GM19468 (cell line): ENCODE data around the gene SMG6.
"Not testable (repeated sequence)": the region's sequence is repeated elsewhere in the genome, so short reads cannot be mapped to it uniquely, and the experiment has no call there.

Experiments used
- ATAC-seq: cut with Tn5 transposase; IDR thresholded peaks from one replicate; pipeline ENCODE4 v1.9.1; 2021; ENCODE audit warnings: mild to moderate bottlenecking, moderate library complexity, moderate number of reproducible peaks; ENCODE audit not compliant: unreplicated experiment; ENCODE audit errors: extremely low read depth

Gene SMG6

DNA sequence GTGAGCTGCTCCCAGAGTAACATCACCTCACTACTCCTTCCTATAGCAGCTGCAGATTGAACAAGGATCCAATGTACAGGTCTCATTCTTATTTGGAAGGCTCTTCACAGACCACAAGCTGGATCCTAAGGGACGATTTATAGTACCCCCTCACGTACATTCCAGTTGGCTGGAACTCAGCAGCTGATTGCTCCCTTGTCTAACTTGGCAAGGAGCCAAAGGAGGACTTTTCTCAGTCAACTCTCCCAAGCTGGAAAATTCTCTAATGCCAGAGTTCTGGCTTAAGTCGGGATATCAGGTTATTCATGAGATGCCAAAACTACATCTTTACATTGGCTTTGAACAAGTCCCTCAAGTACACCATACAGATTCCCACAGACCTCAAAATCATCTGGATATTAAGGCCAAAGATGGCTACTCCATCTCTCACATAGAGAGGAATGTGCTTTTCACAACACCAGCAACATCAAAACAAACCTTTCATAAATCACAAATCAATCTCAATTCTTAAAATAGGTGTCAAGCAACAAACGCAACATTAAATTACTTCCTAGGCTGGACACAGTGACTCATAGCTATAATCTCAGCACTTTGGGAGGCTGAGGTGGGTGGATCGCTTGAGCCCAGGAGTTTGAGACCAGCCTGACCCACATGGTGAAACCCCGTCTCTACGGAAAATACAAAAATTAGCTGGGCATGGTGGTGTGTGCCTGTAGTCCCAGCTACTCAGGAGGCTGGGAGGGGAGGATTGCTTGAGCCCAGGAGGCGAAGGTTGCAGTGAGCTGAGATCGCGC lies 39.3 kb downstream of the SMG6 start:
- ATAC-seq, result no peak

DNA sequence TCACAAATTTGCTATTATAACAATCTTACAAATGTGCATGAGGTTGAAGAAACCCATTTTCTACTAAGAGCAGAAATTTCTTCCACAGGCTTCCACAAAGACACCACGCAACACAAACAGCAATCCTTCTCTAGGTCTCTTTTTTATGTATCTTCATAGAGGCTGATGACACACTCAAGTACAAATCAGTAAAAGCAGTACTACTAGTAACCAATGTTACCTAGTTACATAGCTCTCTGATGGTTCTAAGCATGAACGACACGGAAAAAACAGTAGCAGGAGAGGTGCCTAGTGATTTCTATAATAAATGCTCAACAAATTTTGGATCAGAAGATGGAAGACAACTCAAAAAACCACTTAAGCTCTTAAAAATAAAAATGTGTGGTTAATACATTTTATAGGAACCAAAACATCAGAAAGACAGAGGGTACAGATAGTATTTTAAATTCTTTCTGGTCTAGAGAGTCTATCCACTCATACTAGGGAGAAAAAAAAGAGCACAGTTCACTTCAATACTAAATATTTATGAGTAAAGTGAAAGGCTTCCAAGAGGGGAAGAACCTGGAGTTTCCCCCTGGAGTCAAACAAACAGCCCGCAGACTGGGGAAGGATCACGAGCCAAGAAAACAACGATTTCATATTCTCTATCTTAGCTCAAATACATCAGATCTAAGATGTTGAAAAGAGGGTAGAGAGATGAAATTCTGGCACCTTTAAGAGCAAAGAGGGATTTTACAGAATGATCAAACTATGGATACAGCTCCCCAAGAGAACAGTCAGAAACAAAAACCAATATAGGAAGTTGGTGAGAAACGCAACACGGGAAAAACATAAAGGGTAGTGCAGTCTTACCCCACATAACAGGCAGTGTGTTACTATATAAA lies 40.2 kb downstream of the SMG6 start:
- no peak for ATAC-seq

DNA sequence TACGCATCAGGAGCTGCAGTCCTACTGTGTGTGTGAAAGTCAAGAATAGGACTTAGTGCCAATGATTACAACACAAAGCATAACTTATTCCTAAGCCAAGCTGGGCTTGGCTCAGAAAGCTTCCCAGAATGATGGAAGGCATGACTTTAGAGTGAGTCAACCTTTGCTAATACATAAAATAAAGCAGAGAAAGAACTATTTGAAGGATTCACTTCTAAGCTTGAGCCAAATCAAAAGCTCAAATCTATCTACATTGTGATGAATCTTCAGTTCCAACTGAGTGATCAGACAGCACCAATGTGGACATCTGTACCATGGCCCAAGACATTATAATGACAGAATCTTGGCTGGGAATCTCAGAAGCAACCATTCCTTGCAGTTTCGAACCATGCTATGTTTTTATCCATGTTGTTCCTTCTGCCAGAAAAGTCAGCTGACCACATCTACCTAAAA lies 41.4 kb downstream of the SMG6 start:
- ATAC-seq, result no peak

DNA sequence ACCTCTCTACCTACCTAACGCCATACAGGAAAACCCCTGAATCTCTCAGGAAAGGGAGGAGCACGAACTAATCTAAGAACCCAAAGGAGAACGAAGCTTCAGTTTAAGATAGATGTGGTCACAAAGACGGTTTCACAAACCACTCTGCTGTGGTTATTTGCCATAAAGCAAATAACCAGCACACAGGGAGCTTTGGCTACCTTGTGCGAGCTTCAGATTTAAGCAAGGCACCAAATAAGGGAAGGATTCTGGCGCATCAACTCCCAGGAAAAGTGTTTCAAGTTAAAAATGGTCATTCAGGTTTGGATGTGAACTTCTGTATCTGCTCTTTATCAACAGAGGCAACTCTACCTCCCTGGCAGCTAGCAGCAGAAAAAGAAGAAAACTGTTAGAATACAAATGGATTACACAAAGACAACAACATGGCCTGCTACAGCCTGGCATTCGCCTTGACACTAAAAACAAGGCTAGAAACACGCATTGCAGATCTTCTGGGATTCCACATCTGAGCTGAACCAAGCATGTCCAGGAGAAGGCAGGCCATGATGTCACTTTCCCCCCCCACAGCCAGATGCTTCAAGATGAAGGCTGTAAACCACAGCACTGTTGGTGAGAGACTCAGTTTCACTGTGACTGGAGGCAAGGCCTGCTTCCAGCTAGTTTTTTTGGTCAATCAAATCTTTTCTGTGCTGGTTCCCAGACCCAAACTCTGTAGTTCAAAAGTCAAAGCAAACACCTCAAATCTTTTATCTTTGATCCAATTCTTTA lies 43.6 kb downstream of the SMG6 start:
- ATAC-seq, result peak; percentile 45

DNA sequence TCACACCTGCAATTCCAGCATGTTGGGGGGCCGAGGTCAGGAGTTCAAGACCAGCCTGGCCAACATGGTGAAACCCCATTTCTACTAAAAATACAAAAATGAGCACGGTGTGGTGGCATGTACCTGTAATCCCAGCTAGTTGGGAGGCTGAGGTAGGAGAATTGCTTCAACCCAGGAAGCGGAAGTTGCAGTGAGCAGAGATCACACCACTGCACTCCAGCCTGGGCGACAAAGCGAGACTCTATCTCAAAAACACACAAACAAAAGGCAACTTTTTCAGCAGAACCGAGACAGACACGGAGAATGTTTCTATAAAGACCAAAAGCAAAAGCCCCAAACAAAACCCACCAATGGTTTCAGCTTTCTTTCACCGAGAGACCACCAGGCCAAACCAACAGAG lies 44.8 kb downstream of the SMG6 start:
- not testable (repeated sequence) for ATAC-seq

DNA sequence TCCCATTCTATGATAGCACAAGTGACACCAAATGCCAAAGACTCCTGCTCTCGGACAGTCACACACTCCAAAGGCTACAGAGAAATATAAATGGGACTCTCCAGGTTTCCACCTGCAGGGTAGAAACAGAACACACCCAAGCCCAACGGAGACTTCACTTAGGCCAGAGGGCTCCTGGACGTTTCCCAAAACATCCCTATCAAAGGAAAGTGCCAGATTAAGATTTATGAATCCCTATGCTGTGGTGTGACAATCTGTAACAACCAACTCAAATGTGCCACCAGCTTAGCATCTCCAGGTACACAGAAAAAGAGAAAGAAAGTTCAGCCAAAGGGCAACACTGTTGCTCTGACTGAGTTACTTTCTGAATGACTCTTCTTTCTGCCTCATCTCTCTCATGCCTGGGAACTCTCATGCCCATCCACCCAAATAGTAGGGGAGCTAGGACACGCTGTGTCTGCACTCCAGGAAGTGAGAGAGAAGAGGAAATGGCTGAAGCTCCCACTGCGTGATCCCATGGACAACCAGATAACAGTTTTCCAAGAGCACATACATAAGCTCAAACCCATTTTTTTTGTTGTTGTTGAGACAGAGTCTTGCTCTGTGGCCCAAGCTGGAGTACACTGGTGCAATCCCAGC lies 49.7 kb downstream of the SMG6 start:
- ATAC-seq, result peak; percentile 39

DNA sequence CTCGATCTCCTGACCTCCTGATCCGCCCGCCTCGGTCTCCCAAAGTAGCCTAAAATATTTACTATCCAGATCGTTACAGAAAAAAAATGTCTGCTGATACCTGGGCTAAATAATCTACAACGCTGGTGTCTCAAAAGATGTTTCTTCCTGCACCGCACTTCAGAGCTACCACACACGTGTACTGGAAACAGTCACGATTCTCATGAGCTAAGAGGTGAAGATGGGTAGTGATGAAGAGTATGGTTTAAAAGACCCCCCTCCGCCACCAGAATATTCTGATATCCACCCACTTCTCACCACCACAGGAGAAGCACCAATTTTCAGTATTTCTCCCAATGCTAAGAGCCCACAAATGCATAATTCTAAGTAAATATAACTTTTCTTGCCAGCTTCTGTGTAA lies 50.2 kb downstream of the SMG6 start:
- no peak for ATAC-seq

DNA sequence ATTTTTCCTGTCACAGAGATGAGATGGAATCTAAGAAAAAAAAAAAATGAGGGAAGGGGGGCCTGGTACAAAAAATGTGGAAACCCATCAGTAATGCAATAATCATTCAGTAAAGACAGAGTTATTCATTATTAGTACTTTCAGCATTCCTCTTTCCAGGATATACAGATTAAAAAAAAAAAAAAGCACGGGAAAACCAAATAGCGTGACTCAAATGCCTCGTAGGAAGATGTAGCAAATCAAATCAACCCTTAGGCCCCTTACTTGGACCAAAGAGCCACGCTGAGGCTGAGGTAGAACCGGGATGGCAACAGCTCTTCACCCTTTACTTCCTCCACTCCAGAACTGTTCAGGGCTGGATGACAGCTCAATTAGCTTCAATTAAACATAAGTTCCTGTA lies 52.5 kb downstream of the SMG6 start:
- no peak for ATAC-seq

DNA sequence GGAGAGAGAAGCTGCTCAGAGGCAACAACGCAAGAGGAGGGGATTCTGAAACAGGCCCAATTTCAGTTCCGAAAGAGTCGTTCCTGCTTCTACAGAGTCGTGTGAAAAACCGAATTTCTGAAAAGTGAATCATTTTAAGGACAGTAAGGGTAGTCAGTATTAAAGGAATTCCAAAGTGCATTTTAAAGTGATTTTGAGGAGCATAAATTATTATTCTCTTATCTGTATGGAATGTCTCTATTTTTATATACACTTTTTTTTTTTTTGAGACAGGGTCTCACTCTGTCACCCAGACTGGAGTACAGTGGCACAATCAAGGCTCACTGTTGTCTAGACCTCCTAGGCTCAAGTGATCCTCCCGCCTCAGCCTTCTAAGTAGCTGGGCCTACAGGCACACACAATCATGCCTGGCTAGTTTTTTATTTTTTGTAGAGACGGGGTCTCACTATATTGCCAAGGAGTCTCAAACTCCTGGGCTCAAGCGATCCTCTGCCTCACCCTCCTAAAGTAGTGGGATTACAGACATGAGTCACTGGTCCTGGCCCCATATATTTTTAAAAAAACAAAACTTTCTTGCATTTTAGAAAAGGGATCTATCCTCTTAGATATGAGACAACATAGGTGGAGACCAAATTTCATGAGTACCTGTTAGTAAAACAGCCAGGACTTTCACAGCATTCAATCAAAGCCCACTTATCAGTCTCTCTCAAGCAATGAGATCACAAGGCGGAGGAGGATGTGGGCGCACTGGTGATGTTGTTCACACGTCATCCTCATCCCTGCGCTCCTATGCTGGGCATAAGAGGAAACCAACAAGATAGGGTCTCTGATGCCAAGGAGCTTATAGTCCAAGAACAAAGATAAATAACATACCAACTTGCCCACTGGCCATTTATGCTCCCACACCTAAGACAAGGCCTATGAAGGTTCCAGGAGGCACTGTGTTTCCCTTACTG lies 53.2 kb downstream of the SMG6 start:
- no peak for ATAC-seq

DNA sequence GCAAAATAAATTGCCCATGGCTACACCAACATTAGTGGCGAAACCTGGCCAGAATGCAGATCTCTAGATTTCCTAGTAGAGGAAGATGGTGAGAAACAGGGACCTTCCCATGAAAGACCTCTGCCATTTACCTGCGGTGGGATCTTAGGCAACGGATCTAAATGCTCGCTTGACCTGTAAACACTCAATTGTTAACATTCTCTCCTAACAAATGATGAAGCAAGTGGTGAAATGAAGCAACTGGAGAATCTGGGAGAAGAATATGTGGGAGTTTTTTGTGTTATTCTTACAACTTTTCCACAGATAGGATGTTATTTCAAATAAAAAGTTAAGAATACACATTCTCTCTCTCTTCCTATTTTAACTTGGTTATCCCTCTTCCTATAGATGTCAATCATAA lies 56.6 kb downstream of the SMG6 start:
- ATAC-seq, result no peak

DNA sequence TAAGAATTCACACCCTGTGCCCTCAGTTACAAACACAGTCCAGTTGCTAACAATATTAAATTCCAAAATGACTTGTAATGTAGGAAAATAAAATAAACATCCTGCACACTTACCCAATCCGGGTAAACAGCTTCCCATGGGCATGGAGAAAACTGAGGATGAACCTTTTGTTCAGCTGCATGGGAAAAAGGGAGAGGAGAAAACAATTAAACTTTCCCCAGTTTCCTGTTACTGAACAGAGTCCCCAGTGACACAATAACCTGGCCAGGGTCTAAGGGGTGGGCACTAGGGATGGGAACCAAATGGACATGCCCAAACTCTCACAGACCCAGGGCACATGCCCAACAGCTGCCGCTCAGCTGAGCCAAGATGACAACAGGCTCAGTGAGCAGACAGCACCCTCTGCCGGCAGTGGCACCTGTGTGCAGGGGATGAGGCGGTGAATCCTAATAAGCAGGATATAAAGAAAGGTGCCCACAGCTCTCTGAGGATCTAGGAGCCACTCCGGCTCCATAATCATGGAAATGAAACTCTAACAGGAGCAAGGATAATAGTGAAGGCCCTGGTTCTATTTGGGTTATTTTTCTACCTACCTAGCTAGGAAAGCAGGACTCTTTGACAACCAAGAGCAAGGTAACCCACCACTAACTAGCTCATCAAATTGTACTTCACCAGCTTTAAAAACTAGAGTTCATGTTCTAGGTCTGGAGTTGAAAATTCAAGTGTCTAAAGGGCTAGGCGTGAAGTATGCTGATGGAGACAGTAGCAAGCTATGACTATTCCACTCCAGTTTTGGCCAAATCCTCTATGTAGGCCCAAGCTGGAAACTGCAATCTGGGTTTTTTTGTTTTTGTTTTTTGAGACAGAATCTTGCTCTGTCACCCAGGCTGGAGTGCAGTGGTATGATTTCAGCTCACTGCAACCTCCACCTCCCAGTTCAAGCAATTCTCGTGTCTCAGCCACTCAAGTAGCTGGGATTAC lies 58.8 kb downstream of the SMG6 start:
- no peak for ATAC-seq

DNA sequence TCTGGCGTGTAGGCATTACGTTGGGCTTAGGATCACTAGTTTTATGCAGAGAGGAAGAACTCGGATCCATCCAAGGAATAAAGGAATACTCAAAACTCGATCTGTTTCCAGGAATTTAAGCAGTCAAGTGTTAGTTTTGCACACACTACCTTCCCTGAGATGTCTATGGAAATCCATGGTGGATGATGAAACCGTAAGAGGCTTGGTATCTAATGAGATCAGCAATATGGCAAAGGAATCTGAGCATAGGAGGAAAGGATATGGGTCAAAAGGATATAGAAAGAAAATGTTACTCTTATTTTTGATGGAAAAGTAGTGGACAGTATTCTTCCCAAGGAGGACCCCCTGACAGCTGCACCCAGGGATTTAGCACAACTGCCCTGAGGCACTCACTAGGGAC lies 59.6 kb downstream of the SMG6 start:
- ATAC-seq, result no peak

DNA sequence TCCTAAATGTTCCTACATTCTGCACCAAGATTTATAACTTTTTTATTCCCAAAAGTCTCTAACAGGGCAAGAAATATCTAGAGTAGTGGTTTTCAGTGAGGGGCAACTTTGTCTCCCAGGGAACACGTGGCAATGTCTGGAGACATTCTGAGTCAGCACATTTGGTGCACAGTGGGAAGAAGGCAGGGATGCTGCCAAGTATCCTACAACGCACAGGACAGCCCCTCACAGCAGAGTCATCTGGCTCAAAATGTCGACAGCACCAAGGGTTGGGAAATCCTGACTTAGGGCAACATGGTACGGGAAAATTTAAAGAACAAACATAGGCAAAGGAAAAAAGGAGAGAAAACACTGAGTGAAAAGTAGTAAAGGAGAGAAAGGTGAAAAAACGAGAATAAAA lies 61.8 kb downstream of the SMG6 start:
- ATAC-seq, result no peak

DNA sequence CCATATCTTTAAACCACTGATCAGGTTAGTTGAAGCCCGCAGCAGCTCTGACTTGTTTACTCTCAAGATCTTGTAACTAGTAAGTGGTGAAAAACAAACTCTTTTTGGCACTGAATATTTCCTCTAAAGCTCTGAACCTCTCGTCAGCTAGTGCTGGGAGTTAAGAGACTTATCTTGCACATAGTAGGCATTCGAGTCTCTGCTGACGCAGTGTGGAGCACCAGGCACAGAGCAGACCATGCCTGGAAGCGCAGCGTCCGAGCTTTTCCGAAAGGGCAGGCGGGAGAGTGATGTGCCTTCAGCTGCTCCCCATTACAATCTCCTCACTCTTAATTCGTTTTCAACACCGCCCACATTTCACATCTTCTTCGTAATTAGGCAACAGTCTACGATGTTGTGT lies 63.0 kb downstream of the SMG6 start:
- ATAC-seq, result no peak

DNA sequence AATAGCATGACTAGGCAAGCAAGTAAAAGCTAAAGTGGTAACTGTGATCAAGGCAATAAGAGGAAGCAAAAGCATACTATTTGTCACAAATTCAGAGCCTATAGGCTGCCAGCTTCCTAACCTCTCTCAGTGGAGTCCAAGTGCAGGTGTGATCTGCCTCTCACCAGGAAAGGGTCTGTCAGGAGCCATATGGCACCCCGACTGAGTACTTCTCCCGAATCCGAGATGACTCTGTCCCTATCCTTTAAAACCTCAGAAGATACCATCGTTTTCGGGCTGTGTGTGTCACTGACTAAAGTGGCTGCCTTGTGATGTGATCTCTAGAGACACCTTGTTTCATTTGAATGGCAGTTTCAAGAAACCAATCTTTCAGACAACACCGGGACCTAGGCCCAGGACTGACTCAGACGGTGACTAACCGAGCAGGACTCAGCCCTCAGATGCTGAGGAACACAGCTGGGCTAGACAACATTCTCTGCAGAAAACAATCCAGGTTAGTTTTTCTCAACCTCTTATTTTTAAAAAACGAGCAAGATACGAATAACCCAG lies 63.6 kb downstream of the SMG6 start:
- ATAC-seq, result peak; percentile 62

DNA sequence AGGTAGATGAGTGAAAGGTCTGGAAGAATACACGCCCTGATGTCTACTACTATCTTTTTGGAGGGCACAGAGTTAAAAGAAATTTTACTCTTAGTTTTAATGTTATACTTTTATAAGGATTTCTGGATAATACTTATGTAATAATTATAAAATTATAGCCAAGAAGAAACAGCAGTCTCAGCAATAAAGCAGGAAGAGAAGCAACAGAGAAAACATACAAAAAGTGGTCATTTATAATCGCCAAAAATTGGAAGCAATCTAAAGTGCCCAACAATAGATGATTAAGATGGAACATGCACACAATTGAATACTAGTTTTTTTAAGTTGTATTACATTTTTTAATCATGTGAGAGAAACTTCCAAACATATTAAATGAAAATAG lies 64.4 kb downstream of the SMG6 start:
- no peak for ATAC-seq

DNA sequence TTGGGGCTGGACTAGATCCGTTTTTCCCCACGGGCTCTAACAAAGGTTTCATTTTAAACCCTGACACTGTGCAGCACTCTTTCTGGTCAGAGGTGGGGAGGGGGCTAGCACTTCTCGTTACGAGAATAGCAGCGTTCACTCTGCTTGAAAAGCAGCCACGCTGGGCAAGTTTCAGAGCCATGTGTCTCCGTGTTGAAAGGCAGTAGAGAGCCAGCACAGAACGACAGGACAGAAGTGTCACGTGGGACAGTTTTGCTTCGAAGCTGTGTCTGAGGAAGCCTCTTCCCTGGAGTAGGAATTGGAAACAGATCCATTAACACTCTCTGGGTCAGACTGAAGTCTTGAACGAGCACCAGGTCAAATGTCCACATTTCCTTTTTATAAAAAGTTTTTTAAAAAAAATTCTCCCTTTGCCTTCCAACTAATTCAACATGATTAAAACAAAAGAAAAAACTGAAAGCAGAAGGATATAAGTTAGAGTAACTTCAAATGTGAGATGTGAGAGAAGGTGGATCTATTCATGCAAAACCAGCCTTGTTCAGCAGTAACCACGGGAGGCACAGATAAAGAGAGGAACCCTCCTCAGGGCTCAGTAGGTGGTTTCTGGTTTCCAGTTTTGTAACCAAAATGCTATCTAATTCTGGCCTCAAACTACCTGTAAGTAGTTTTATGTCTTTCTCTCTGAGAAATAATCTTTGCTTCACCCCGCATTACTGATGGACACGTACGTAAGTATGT lies 65.0 kb downstream of the SMG6 start:
- ATAC-seq, result no peak
